ENCODE results near the gene B9D2.
"Not testable (repeated sequence)": the region's sequence is repeated elsewhere in the genome, so short reads cannot be mapped to it uniquely, and the experiment has no call there.

DNA sequence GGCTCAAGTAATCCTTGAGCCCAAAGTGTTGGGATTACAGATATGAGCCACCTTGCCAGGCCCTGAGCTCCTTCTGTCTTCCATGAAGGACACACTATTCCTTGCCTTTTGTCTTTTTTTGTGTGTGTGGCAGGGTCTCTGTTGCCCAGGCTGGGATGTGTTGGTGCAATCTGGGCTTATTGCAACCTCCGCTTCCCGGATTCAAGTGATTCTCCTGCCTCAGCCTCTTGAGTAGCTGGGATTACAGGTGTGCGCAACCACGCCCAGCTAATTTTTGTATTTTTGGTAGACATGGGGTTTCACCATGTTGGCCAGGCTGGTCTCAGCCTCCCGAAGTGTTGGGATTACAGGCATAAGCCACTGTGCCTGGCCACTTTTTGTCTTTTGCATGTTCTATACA lies 44.9 kb upstream of the B9D2 start:
- TF ChIP-seq, protein P1, sequence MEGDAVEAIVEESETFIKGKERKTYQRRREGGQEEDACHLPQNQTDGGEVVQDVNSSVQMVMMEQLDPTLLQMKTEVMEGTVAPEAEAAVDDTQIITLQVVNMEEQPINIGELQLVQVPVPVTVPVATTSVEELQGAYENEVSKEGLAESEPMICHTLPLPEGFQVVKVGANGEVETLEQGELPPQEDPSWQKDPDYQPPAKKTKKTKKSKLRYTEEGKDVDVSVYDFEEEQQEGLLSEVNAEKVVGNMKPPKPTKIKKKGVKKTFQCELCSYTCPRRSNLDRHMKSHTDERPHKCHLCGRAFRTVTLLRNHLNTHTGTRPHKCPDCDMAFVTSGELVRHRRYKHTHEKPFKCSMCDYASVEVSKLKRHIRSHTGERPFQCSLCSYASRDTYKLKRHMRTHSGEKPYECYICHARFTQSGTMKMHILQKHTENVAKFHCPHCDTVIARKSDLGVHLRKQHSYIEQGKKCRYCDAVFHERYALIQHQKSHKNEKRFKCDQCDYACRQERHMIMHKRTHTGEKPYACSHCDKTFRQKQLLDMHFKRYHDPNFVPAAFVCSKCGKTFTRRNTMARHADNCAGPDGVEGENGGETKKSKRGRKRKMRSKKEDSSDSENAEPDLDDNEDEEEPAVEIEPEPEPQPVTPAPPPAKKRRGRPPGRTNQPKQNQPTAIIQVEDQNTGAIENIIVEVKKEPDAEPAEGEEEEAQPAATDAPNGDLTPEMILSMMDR (IDR thresholded peaks at IDR 0.05 in 8 of 11, conservative IDR thresholded peaks at IDR 0.05 in 3 of 11), result not testable (repeated sequence)
- TF ChIP-seq POLR2A (IDR thresholded peaks at IDR 0.05), result not testable (repeated sequence)

All from spleen (tissue), 7 donors.